GM12864 (cell line): Measurements from ENCODE around the gene WDR45B.

Source experiments
- DNase-seq: peaks from one replicate; pipeline ENCODE4 v3.0.0-alpha.2; 2011; ENCODE audit warnings: low read depth
- H3K4me3 ChIP-seq: 2 replicates; pipeline ENCODE4 v1.5.1; 2011; ENCODE audit warnings: mild to moderate bottlenecking, low read depth, low read length, control low read depth
- TF ChIP-seq, protein P1 (sequence below): IDR thresholded peaks from 2 replicates; pipeline ENCODE4 v1.5.1; 2011; ENCODE audit warnings: low read depth, mild to moderate bottlenecking, moderate library complexity, low read length, control low read depth, inconsistent platforms; ENCODE audit errors: missing control alignments

The WDR45B gene

DNA sequence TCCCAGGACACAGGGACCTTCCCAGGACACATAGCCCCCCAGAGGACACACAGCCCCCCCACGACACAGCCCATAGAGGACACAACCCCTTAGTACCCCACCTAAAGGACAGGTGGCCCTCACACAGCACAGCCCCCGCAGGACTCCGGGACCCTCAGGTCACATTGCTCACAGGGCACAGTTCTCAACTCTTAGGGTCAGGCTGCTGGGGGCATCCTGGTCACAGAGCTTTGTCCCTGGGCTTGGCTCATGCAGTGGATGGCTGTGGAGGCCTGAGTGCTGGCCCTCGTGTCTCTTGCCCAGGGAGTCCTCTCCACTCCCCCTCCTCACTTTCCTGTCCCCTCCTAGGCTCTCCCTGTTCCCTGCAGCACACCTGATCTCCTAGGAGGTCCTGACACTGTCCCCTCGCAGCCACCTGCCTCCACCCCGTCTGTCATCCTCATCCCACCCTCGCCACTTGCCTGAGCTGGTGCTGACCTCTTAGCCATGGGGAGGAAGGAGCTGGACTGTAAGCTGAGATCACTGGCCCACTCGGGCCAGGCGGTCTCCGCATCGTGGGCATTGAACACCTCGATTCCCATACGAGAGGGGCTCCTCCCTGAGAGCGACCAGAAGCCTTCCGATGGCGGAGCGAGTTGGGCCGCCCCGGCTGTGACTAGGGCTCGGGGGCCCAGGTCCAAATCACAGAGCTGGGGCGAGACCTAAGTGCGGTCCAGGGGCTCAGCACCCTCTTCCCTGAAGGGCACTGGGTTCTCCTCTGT lies 1.4 kb upstream of the WDR45B start:
- DNase-seq, result no peak
- no peak overlapping the region for H3K4me3 ChIP-seq
- TF ChIP-seq, protein P1, sequence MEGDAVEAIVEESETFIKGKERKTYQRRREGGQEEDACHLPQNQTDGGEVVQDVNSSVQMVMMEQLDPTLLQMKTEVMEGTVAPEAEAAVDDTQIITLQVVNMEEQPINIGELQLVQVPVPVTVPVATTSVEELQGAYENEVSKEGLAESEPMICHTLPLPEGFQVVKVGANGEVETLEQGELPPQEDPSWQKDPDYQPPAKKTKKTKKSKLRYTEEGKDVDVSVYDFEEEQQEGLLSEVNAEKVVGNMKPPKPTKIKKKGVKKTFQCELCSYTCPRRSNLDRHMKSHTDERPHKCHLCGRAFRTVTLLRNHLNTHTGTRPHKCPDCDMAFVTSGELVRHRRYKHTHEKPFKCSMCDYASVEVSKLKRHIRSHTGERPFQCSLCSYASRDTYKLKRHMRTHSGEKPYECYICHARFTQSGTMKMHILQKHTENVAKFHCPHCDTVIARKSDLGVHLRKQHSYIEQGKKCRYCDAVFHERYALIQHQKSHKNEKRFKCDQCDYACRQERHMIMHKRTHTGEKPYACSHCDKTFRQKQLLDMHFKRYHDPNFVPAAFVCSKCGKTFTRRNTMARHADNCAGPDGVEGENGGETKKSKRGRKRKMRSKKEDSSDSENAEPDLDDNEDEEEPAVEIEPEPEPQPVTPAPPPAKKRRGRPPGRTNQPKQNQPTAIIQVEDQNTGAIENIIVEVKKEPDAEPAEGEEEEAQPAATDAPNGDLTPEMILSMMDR, result no peak

DNA sequence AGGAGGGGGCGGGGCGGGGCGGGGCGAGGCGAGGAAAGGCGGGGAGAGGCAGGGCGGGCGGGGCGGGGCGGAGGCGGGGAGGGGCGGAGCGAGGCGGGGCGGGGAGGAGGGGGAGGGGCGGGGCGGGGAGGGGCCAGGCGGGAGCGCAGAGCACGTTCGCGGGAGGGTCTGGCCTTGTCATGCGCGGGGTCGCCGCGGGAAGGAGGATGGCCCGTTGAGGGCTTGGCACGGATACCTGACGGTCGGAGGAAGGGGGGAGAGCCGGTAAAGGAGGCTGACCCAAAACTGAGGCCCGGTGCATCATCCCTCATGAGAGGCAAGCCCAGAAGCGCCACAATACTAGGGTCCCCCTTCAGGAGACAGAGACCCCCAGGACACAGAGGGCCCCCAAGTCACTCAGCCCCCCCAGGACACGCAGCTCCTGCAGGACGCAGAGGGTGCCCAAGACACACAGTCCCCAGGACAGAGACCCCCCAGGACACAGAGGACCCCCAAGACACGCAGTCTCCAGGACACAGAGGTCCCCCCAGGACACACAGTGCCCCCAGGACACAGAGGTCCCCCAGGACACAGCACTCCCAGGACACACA lies 593 bp upstream of the WDR45B start:
- H3K4me3 ChIP-seq, result peak overlapping the region; percentile 42
- DNase-seq, result no peak
- TF ChIP-seq, protein P1, result no peak

DNA sequence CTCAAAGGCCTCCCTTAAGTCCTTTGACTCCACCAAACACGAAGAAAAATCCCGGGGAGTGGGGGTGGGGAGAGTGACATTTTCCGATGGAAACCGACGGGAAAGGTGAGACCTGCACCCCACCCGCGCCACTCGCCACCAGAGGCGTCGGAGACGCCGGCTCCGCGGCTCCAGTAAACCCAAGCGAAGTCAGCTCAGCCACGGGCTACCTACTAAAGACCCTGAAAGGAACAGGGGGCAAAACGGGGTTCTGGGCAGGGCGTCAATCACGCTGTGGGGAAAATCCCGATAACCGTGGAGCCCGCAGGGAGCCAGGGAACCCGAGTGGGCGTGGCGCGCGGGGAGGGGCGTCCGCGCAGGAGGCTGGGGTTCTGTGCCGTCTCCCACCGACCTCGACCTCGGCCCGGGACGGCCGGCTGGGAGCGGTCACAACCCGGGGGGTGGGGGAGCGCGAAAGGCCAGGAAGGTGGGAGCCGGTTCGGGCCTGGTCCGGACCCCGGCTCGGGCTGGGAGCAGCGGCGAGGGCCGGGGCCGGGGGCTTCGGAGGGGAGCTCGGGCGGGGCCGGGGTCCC lies 565 bp downstream of the WDR45B start:
- no peak for DNase-seq
- TF ChIP-seq, protein P1, result peak; percentile 30
- peak overlapping the region; percentile 97 for H3K4me3 ChIP-seq

DNA sequence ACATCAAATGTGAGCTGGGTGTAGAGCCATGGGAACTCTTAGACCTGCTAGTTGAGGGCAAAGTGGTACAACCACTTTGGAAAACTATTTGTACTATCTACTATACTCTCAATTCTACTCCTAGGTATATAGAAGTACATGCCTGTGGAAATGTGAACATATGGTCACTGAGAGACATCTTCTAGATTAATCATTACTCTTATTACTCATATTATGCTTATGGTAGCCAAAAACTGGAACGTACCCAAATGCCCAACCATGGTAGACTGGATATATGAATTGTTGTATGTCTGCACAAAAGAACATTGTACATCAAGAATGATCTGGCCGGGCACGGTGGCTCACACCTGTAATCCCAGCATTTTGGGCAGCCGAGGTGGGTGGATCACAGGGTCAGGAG lies 2.7 kb downstream of the WDR45B start:
- H3K4me3 ChIP-seq, result no peak overlapping the region

DNA sequence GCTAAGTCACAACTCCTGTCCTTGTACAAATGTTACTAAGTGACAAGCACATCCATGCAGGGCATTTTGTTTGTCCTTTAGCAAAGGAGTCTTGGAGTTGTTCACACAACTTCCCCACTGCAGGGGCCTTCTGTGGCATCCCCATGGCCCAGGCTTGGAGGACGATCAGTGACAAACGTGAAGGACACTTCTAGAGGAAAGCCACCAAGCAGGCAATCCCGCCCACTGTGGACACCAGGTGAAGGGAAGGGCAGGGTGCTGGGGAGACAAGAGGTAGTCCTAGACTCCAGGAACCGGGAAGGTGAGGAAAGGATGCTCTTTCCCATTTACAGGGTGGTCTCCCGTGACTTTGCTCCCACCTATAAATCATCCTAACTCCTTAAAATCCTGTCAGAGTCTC lies 4.1 kb downstream of the WDR45B start:
- DNase-seq, result no peak
- TF ChIP-seq, protein P1, result no peak
- H3K4me3 ChIP-seq, result no peak overlapping the region

More for the DNA sequence above, 2.7 kb downstream of the WDR45B start:
- DNase-seq, result no peak
- TF ChIP-seq, protein P1, result no peak

DNA sequence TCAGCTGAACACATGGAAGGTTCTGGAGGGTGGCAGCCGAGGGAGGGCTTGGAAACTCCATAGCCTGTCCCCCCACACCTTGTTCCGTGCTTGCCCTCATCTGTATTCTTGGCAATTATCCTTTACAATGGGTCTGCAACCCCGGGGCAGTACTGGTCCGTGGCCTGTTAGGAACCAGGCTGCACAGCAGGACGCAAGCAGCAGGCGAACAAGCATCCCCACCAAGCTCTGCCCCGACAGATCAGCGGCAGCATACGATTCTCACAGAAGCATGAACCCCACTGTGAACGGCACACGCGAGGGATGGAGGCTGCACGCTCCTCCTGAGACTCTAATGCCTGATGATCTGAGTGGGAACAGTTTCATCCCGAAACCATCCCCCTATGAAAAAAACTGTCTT lies 6.2 kb downstream of the WDR45B start:
- DNase-seq, result no peak
- TF ChIP-seq, protein P1, result no peak

DNA sequence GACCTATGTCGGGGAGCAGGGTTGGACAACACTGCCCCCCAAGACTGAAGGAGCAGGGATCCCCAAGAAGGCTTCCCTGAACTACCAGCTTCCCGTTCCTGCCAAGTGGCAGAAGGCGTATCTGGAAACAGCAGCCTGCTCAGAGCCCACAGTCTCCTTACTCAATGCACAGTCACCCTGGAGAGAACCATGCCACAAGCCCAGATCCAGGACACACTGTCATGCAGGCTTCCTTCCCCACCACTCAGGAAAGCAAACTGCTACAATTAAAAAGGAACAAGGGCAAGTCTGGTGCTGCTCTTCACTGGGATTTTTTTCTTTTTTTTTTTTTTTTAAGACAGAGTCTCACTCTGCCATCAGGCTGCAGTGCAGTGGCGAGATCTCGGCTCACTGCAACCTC lies 8.2 kb downstream of the WDR45B start:
- TF ChIP-seq, protein P1, result no peak
- no peak overlapping the region for H3K4me3 ChIP-seq
- DNase-seq, result no peak

More for the DNA sequence above, 6.2 kb downstream of the WDR45B start:
- H3K4me3 ChIP-seq, result no peak overlapping the region
